Peyer's patch (tissue), 4 donors: ENCODE data around the gene SLC35F4. TPM values are rescaled to one million over a fixed set of nuclear protein-coding genes. Genes with fewer than 3 reads are reported as not detected.
"Not testable (repeated sequence)": the region's sequence is repeated elsewhere in the genome, so short reads cannot be mapped to it uniquely, and the experiment has no call there.

Experiments
- DNase-seq, 3 donors: peaks; one replicate each; pipeline ENCODE4 v3.0.0-alpha.2; 2017 to 2019
- H3K27ac ChIP-seq, 4 donors: fragments of 200-600 bp; sonication (generic); one replicate each; pipeline ENCODE4 v1.5.1; 2016 to 2019
- H3K27me3 ChIP-seq, 2 donors: fragments of 200-600 bp; sonication (generic); one replicate each; pipeline ENCODE4 v1.5.1; 2019
- H3K36me3 ChIP-seq, 3 donors: fragments of 200-600 bp; sonication (generic); one replicate each; pipeline ENCODE4 v1.5.1; 2016 to 2019
- H3K4me1 ChIP-seq, 4 donors: fragments of 200-600 bp; sonication (generic); one replicate each; pipeline ENCODE4 v1.5.1; 2016 to 2019
- H3K4me3 ChIP-seq, 4 donors: fragments of 200-600 bp; sonication (generic); 1 replicate in 3 of 4; 2 replicates in 1 of 4; pipeline ENCODE4 v1.5.1; 2016 to 2019; ENCODE audit warnings: mild to moderate bottlenecking in 1 of 4
- H3K9me3 ChIP-seq, 4 donors: fragments of 200-600 bp; sonication (generic); one replicate each; pipeline ENCODE4 v1.5.1; 2016 to 2019; ENCODE audit warnings: mild to moderate bottlenecking in 1 of 4
- POLR2A ChIP-seq, 2 donors: fragments of 450-650 bp; IDR thresholded peaks; one replicate each; pipeline ENCODE4 v1.5.1; 2017; ENCODE audit warnings: antibody characterized with exemption in 2 of 2, mild to moderate bottlenecking in 2 of 2, moderate library complexity in 2 of 2
- total RNA-seq, 4 donors: library from RNA; depleted of rRNA; stranded (reverse); fragments of >200 nt; gene quantifications; one replicate each; pipeline ENCODE4 v1.1.0, GENCODE V29; 2016
- TF ChIP-seq, protein P1 (sequence below), 6 experiments: fragments of 450-650 bp in 4 of 6; fragments of 200-600 bp in 2 of 6; sonication (generic) in 1 of 6; IDR thresholded peaks; one replicate each; pipeline ENCODE4 v1.5.1; 2017 to 2019; ENCODE audit warnings: antibody characterized with exemption in 6 of 6, mild to moderate bottlenecking in 3 of 6, moderate library complexity in 1 of 6

SLC35F4 gene
- total RNA-seq, 4 donors from 2014 or later, result not detected

- no peaks in the 10 kb centered on the region for H3K36me3 ChIP-seq
- no peaks in the 10 kb centered on the region for H3K4me1 ChIP-seq
- H3K4me3 ChIP-seq, result no peak overlapping the region
- no peaks in the 10 kb centered on the region for H3K27me3 ChIP-seq
- no peaks in the 10 kb centered on the region for H3K9me3 ChIP-seq
- H3K27ac ChIP-seq, result no peak overlapping the region
- DNase-seq, result no peak
- TF ChIP-seq, protein P1, sequence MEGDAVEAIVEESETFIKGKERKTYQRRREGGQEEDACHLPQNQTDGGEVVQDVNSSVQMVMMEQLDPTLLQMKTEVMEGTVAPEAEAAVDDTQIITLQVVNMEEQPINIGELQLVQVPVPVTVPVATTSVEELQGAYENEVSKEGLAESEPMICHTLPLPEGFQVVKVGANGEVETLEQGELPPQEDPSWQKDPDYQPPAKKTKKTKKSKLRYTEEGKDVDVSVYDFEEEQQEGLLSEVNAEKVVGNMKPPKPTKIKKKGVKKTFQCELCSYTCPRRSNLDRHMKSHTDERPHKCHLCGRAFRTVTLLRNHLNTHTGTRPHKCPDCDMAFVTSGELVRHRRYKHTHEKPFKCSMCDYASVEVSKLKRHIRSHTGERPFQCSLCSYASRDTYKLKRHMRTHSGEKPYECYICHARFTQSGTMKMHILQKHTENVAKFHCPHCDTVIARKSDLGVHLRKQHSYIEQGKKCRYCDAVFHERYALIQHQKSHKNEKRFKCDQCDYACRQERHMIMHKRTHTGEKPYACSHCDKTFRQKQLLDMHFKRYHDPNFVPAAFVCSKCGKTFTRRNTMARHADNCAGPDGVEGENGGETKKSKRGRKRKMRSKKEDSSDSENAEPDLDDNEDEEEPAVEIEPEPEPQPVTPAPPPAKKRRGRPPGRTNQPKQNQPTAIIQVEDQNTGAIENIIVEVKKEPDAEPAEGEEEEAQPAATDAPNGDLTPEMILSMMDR (IDR thresholded peaks at IDR 0.05), result no peak
- TF ChIP-seq POLR2A (IDR thresholded peaks at IDR 0.05), result no peak
These were observed 151.4 kb downstream of the SLC35F4 start for GRCh38 chr14:57714487-57714931.

DNA sequence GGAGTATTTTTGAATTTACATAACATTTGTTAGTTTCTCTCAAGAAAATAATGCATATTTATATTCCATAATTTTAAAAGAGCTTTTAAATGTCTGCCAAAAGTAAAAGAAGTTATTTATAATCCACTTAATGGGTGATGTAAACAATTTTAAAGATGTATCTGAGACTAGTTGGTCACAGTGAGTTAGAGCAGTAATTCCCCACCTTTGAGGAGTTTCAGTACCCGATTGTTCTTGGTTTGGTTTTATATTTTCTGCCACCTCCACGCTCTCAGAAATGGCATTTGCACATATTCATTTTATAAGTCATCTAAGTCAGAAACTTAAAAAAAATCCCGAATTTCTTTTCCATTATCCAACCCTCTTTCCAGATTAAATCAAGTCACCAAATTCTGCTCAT lies 153.2 kb downstream of the SLC35F4 start:
- H3K27me3 ChIP-seq, result no peaks in the 10 kb centered on the region
- no peaks in the 10 kb centered on the region for H3K36me3 ChIP-seq
- H3K9me3 ChIP-seq, result no peaks in the 10 kb centered on the region
- no peaks in the 10 kb centered on the region for H3K4me1 ChIP-seq
- no peak for DNase-seq
- TF ChIP-seq POLR2A (IDR thresholded peaks at IDR 0.05), result no peak
- TF ChIP-seq, protein P1 (IDR thresholded peaks at IDR 0.05), result no peak
- no peak overlapping the region for H3K27ac ChIP-seq
- H3K4me3 ChIP-seq, result no peak overlapping the region

GRCh38 chr14:57712102-57712501 lies 153.8 kb downstream of the SLC35F4 start:
- no peak for TF ChIP-seq POLR2A (IDR thresholded peaks at IDR 0.05)
- TF ChIP-seq, protein P1 (IDR thresholded peaks at IDR 0.05), result no peak
- Histone ChIP-seq H3K27ac (no peak overlapping the region), H3K4me1 (no peaks in the 10 kb centered on the region), H3K4me3 (no peak overlapping the region), H3K9me3 (no peaks in the 10 kb centered on the region), H3K36me3 (no peaks in the 10 kb centered on the region), H3K27me3 (no peaks in the 10 kb centered on the region)
- no peak for DNase-seq

- no peak overlapping the region for H3K4me3 ChIP-seq
- DNase-seq, result no peak
- H3K27me3 ChIP-seq, result no peaks in the 10 kb centered on the region
- no peaks in the 10 kb centered on the region for H3K9me3 ChIP-seq
- no peak overlapping the region for H3K27ac ChIP-seq
- TF ChIP-seq, protein P1 (IDR thresholded peaks at IDR 0.05), result no peak
- no peak for TF ChIP-seq POLR2A (IDR thresholded peaks at IDR 0.05)
- H3K36me3 ChIP-seq, result no peaks in the 10 kb centered on the region
- H3K4me1 ChIP-seq, result no peaks in the 10 kb centered on the region
These were observed 156.0 kb downstream of the SLC35F4 start for GRCh38 chr14:57709909-57710308.

GRCh38 chr14:57709086-57709485 lies 156.8 kb downstream of the SLC35F4 start:
- not testable (repeated sequence) for H3K36me3 ChIP-seq, DNase-seq, H3K27ac ChIP-seq, H3K27me3 ChIP-seq, H3K4me3 ChIP-seq, H3K4me1 ChIP-seq, H3K9me3 ChIP-seq

- no peaks in the 10 kb centered on the region for H3K36me3 ChIP-seq
- H3K27ac ChIP-seq, result no peak overlapping the region
- no peaks in the 10 kb centered on the region for H3K4me1 ChIP-seq
- H3K27me3 ChIP-seq, result no peaks in the 10 kb centered on the region
- H3K9me3 ChIP-seq, result no peaks in the 10 kb centered on the region
- DNase-seq, result no peak
- TF ChIP-seq POLR2A (IDR thresholded peaks at IDR 0.05), result no peak
- TF ChIP-seq, protein P1 (IDR thresholded peaks at IDR 0.05), result no peak
- no peak overlapping the region for H3K4me3 ChIP-seq
These were observed 158.7 kb downstream of the SLC35F4 start for GRCh38 chr14:57707219-57707618.
